Activated effector memory CD4-positive, alpha-beta T cell treated with anti-CD3 and anti-CD28 coated beads, Interleukin-2, amount 50 U/mL, for 16 hours (primary cell): Measurements from ENCODE around the gene MRPL55.

Experiments used
- DNase-seq: peaks from one replicate; pipeline ENCODE4 v3.0.0-alpha.2; 2020

The MRPL55 gene

DNA sequence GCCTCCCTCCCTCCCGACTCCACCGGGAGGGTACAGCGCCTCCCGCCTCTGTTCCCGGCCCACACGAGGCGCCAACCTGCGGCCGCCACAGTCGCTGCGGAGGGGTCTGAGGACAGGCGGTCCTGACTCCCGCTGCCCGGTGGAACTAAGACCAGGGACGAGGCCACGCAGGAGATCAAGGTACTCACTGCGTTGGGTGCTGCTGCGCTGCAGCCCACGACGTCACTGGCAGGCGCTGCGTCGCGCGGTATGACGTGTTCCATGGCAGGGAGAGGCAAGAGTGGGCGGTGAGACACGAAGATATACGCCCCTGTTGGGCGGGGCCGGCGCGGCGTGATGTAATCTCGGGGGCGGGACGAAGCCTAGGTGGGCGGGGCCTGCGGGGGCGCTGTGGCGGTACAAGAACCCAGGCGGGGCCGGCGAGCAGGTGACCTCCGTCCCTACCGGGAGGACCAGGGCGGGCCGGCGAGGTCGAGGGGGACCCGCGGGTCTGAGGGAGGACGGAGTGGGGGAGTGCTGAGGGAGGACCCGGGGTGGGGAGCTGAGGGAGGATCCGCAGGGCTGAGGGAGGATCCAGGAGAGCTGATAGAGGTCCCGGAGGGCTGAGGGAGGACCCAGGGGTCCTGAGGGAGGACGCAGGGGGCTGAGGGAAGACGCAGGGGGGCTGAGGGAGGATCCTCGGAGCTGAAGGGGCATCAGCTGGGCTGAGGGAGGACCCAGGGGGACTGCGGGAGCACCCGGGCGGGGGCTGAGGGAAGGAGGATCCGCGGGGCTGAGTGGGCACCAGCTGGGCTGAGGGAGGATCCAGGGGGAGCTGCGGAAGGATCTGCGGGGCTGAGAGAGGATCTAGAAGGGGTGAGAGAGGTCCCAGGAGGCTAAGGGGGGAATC is at the start of gene MRPL55:
TSS of gene MRPL55 (minus strand) at position 227 of the 889 bp plus-strand sequence. CDS start 1,039 bp downstream, outside the sequence.
- peak; percentile 99 for DNase-seq

DNA sequence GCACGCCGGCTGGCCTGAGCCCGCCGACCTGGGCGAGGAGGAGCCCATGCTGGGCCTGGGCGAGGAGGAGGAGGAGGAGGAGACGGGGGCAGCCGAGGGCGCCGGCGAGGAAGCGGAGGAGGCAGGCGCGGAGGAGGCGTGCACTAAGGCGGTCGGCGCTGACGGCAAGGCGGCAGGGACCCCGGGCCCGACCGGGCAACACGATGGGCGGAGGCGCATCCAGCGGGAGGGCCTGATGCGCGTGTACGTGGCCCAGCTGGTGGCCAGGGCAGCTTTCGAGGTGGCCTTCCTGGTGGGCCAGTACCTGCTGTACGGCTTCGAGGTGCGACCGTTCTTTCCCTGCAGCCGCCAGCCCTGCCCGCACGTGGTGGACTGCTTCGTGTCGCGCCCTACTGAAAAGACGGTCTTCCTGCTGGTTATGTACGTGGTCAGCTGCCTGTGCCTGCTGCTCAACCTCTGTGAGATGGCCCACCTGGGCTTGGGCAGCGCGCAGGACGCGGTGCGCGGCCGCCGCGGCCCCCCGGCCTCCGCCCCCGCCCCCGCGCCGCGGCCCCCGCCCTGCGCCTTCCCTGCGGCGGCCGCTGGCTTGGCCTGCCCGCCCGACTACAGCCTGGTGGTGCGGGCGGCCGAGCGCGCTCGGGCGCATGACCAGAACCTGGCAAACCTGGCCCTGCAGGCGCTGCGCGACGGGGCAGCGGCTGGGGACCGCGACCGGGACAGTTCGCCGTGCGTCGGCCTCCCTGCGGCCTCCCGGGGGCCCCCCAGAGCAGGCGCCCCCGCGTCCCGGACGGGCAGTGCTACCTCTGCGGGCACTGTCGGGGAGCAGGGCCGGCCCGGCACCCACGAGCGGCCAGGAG is 49.3 kb upstream of the MRPL55 start:
- DNase-seq: no peak

DNA sequence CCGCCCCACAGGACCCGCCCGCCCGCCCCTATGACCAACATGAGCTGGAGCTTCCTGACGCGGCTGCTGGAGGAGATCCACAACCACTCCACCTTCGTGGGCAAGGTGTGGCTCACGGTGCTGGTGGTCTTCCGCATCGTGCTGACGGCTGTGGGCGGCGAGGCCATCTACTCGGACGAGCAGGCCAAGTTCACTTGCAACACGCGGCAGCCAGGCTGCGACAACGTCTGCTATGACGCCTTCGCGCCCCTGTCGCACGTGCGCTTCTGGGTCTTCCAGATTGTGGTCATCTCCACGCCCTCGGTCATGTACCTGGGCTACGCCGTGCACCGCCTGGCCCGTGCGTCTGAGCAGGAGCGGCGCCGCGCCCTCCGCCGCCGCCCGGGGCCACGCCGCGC is 48.6 kb upstream of the MRPL55 start:
- DNase-seq: no peak

DNA sequence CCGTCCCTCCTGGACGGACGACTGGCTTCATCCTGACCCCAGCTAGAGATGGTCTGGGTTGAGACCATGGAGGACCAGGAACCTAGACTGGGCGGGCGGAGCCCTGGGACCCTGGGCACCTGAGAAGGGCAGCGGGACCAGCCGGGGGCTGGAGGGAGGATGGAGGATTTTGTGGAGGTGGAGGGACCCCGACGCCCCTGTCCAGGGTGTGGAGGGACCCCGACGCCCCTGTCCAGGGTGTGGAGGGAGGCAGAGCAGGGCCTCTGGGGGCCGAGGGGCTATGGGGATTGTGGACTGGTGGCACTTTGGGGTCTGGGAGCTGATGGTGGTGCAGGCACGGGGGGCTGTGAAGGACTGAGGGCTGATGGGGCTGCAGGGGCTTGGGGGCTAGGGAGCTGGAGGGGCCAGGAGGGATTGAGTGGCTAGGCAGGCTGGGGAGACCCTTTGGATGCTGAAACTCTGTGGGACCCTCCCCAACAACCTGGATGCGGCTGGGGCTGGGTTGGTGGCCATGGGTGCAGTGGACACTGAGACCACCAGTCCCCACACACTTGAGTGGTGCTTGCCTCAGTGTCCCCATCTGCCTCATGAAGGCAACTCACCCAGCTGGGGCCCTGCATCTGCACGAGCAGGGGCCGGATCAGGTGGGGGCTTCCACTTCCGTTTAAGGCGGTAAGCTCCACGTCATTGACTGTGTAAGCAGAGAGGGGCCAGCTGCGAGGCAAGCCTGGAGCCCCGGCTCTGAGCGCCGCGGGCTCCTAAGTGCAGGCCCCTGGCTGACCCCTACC is 48.0 kb upstream of the MRPL55 start:
- no peak for DNase-seq

DNA sequence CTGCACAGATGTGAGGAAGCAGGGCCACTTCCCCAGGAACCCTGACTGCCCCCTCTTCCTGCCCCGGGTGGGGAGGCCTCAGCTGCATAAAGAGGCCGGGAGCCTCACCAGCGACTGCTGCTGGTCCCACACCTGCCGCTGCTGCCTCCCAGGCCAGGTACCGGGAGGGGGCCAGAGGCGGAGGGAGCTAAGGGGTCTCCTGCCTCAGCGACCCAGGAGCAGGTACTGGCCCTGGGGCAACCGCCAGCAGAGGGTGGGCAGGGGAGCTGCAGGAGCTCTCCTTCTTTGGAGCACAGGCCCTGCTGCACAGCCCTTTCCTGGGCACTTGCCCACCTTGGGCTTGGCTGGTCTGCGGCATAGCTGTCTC is 47.4 kb upstream of the MRPL55 start:
- DNase-seq: no peak

DNA sequence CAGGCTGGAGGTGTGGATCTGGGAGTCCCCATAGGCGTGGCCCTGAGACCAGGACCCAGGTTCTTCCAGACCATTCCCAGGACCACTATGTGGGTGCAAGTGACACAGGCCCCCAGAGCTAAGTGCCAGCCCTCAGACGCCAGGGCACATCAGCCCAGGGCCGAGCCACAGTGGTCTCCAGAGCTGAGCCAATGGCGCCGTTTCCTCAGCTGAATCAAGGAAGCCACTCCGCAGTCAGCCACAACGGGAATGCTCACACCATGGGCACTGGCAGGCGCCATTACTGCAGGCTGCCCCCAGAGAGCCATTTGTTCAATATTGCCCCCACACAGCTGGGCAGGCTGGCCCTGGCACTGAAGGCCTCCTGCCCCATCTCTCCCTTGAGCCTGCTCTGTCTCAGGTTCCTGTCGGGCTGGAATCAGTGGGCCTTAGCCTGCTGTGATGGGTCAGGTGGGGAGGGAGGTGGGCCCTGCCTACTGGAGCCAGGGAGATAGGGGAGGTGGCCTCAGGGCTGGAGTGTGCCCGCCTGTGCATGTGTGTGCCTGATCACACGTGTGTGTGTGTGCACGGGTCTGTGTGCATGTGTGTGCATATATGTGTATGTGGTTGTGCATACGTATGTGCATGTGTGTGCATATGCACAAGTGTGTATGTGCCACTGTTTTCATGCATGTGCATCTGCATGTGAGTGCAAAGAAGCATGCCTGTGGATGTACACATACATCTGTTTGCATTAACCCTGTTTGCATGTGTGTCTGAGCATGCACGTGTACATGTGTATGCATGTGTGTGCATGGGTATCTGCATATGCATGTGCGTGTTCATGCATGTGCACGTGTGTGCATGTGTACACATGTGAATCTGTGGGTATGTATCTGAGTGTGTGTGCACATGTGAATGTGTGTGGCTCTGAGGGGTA is 46.8 kb upstream of the MRPL55 start:
- no peak for DNase-seq

DNA sequence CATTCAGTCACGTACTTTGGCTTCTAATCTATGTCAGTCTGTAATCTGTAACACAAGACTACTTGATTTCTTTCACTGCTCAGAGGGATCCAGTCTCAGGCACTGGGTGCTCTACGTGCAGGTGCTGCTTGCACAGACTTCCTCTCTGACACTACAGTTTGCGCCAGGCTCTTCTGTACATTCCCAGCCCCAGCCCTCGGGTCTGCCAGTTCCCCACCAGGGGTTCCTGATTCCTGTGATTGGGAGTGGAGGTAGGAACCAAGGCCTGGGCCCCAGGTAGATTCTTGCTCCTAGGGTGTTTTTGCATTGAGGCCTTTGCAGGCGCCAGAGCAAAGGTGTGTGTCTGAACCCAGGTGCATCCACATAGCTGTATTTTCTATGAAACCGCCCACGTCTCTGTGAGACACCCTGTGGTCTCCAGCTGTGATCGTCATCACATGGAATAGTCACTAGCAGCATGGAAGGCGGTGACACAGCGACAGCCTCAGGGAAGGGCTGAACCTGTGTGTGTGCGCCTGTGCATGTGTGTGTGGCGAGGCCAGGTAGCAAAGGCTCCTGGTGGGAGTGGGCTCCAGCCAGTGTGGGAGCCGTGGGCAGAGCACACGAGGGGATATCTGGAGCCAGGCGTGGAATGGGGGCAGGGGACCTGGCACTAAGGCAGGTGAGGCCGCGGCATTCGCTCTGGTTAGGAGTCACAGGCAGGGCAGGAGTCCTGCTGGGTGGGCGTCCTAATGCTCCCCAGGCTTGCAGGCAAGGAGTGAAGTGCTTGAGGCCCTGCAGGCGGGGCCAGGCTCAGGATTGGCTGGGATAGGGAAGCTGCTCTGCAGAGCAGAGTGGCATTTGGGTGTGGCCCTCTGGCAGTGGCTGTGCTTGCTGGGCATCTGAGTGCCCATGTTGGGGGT is 45.8 kb upstream of the MRPL55 start:
- no peak for DNase-seq

DNA sequence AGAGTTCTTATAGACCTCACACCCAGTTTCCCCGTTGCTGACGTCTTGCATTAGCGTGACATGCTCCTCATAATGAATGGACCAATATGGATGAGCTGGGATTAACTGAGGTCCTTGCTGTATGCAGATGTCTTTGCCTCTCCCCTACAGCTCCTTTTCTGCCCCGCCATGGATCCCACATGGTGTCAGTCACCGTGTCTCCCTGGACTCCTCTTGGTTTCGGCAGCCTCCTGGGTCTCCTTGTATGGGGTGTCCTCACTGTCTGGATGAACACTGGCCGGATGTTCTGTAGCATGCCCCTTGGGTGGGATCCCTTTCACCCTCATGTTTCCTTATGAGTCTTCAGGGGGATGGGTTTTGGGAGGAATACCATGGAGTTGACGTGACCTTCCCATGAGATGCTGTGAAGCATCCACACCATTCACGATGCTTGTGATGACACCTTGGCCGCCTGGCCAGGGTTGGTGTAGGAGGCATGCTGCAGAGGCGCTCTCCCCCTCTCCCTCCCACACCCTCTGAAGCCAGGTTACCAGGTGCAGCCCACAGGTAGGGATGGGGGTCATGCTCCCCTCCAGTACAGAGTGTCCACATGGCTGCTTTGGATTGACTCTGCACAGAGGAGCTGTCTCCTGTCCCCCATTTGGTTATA is 45.0 kb upstream of the MRPL55 start:
- DNase-seq: no peak

DNA sequence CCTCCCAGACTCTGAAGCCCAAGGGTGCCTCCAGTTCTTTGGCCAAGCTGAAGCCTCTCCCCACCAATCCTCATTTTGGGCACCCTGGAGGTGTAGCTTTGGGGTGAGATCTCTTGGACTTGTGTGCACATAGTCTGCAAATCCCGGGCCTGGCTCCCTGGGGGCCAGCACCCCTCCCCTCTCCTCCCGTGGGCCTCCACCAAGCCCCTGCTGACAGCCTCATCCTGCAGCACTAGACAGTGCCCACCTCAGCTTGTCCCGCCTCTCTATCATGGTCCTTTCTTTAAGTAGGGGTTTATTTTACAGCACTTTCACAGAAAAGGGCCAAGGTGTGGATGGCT is 43.8 kb upstream of the MRPL55 start:
- no peak for DNase-seq

DNA sequence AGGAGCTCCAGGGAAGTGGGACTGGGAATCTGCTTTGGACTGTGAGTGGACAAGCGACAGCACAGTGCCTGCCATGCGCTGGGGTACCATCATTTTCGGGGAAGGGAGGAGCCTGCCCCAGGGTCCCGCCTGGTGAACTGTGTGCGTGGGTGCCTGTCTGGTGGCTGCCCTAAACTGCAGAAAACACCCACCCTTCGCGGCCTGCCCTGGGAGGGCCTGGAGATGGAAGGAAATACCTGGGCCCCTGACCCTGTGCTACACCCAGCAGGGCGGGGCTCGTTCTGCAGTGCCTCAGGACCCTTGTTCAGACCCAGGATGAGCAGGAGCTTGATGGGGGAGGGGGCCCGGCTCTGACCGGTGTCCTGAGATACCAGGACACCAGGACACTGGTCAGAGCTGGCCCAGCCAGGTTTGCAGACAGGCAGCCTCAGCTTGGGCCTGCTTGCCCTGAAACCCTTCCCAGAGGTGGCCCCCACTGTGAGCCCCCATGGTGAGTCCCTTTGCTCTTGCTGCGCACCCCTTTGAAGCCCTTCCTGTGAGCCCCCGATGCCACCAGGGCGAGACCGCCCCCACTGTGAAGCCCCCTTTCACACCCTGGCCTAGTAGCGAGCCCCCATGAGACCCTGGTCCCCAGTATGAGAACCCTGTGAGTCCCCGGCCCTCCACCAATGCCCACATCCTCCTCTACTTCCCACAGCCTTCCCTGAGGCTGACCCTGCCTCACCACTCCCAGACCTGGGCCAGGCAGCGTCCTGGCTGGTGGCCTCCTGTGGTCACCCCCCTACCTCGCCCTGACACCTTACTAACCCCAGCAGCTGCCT is 43.2 kb upstream of the MRPL55 start:
- DNase-seq: peak; percentile 61

DNA sequence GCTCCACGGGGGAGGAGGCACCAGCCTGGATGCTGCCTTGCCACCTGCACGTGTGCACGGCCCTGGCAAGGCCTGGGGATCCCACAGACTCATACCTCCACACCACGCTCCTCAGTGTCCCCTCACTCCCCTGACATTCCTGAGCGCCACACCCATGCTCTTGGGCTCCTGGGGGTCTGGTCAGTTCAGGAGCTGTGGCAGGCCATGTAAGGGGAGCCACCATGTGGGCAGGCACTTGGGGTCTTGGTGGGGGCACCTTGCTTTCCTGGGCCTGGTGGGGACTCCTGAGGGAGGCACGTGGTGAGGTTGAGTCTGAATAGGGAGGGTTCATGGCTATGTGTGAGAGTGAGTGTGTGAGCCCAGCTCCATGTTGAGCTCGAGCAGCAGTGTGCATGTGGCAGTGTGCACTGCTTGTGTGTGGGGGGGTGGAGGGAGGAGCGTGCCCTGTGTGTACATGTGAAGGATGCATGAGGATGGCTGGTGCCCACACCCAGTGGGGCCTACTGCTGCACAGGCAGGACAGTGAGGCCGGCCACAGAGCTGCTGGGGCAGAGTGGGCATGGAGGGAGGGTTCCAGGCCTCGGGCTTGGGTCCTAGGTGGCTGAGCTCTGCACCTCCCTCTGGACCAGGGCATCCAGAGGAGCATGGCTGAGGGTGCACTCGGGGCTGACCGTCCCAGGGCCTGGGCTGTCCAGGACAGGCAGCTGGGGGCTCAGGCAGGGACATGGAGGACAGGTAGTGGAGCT is 42.3 kb upstream of the MRPL55 start:
- DNase-seq: peak; percentile 62

DNA sequence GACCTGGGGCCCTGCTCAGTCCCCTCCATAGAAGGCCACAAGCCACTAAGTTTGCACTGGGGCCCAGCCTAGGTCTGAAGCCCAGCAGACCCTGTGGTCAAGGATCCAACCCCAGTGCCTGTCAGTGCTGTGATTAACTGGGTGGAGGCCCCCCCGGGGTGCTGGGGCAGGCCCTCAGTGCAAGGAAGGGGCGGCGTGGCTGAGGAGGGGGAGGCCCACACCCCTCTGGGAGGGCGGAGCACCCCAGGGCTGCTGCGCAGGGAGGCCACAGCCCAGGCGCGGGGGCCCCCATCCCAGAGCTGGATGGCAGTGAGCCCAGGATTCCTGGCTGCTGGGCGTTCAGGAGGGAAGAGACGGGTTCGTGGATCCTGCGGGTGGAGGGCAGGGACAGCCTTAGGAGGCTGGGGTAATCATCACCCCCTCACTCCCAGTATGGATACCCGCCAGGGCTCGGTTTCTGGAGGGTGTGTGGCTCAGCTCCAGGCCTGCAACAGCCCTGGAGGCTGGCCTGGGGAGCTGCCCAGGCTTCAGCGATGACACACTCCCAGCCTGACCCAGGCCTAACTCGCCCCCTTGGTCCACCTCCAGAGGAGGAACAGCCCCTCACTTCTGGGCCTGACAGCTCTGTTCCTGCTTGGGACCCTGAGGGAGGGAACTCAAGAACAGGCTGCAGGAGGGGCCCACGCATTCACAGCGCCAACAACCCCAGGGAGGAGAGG is 41.5 kb upstream of the MRPL55 start:
- DNase-seq: peak; percentile 54

DNA sequence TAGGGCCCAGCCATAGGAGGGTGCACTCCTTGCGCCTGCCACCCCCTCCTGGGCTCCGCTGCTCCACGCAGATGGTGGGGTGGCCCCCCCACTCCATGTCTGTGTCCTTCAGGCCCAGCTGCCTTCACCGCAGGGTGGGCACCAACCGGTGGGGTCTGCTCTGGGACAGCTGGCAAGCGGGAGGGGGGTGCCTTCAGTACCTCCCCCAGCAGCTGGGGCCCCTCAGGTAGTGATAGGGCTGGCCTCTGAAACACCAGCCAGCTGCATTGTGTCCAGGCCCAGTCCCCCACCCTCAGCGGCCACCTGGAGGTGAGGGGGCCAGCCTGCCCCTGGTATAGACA is 41.0 kb upstream of the MRPL55 start:
- DNase-seq: no peak

DNA sequence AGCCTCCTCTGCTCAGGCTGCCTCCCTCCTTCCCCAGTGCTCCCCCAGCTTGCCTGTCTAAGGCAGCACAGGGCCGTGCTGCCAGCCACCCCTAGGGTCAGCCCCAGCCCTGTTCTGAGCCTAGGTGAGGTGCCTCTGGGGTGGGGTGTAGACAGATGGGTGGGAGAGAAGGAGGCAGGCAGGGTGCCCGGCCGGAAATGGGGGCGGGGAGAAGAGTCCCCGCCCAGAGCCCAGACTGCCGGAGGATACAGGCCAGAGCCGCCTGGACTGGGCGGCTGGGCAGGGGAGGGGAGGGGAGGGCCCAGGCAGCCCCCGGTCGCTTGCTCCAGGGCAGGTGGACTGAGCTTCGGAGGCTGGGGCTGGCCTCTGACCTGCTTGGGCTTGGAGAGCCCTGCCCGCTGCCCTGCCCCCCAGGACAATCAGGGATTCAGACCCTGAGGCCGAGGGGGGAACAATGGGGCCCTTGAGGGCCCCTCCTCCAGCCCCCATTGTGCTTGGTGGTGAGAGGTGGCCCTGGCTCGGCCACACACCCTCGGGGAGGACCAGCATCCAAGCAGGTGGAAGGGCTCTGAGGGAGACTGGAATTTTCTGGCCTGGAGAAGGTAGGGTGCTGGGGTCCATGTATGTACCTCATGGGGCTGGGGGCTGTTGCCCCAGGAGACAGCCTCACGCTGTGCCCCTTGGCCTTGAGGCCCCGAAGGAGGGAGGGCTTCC is 40.5 kb upstream of the MRPL55 start, which contains the start of gene GJC2:
TSS of gene GJC2 (plus strand) at position 525 of the 714 bp plus-strand sequence. CDS start 7,829 bp downstream, outside the sequence.
- DNase-seq: peak; percentile 57

DNA sequence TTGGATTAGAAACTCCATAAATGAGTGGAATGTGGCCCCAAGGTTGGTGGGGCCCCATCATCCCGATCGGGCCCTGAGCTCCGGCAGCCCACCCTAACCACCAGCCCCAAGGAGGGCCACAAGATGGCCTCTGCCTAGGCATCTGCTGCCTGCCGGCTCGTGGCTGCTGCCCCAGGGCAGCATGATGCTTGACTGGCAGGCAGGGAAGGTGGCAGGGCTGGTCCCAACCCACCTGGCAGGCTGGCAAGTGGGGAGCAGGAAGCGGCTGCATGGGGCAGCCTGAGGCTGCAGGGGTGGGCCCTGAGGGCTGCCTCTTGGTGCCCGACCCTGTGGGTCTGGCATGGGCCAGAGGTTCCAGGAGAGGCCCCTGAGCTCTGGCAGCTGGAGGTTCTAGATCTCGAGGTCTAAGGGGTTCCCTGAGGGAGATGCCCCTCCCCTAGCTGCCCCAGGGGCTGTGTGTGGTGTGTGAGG is 39.9 kb upstream of the MRPL55 start:
- no peak for DNase-seq

DNA sequence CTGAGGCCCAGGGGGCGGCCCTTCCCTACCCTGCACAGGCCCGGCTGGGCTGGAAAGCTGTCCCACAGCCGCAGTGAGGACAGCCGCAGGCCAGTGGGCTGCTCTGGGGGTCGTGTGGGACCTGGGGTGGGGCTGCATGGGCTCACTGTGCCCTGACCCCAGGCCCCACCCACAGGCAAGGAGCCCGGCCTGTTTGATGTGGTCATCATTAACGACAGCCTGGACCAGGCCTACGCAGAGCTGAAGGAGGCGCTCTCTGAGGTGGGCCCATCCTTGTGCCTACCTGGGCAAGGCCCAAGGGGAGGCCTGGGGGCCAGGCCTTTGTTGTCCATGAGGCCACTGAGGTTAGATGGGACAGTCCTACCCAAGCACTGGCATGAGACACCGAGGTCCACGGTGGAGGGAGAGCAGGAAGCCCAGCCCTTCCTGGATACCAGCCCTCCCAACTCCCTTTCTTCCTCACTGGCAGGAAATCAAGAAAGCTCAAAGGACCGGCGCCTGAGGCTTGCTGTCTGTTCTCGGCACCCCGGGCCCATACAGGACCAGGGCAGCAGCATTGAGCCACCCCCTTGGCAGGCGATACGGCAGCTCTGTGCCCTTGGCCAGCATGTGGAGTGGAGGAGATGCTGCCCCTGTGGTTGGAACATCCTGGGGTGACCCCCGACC is 39.2 kb upstream of the MRPL55 start:
- peak; percentile 54 for DNase-seq

DNA sequence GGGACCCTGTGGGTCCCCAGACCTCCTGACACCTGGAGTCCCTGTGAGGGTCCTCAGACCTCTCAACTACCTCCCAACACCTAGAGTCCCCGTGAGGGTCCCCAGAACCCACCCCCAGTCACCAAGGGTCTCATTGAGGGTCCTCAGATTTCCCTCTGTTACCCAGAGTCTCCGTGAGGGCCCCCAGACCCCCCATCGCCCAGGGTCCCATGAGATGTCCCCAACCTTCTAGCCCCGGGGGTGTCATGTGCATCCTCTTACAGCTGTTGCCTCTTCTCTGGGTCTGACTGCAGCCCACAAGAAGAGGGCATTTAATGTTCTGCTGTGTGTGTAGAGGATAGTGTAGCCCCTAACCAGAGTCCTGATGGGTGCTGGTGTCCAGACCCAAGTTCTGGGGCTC is 38.7 kb upstream of the MRPL55 start:
- DNase-seq: no peak
